SK-N-SH (cell line): Measurements from ENCODE around the gene MYOG. TPM values are rescaled to one million over a fixed set of nuclear protein-coding genes. Genes with fewer than 3 reads are reported as not detected.

Experiments used
- CTCF ChIA-PET: fragments of 300-600, 350-600 bp; formaldehyde crosslinking; extraction: SDS; loops from one replicate; lab custom pipeline; 2021; lab: Yijun Ruan, JAX
- POLR2A ChIA-PET: fragments of 350-600 bp; sonication (Branson Sonifier 250); formaldehyde crosslinking; extraction: SDS; loops from one replicate; lab custom pipeline; 2020; ENCODE audit warnings: antibody characterized with exemption, inconsistent platforms; lab: Yijun Ruan, JAX
- DNase-seq: peaks from one replicate; pipeline ENCODE4 v3.0.0; 2012
- H2AFZ ChIP-seq: fragments of 200-600 bp; sonication (generic); 2 replicates; pipeline ENCODE4 v1.8.1; 2016; ENCODE audit warnings: antibody characterized with exemption, mild to moderate bottlenecking, low read depth
- H3F3A ChIP-seq: fragments of 200-600 bp; sonication (generic); replicated peaks from 2 replicates; pipeline ENCODE3; 2016; ENCODE audit warnings: antibody characterized with exemption, mild to moderate bottlenecking; ENCODE audit not compliant: insufficient read depth
- H3K27ac ChIP-seq, 2 experiments: fragments of 200-500 bp in 1 of 2; fragments of 200-600 bp in 1 of 2; sonication (Bioruptor generic) in 1 of 2; sonication (generic), shearing (Covaris generic) in 1 of 2; 2 replicates each; pipeline versions ENCODE4 v1.5.1 to v1.6.1; 2014 to 2016; ENCODE audit warnings: low read depth in 2 of 2, inconsistent platforms in 1 of 2, low read length in 1 of 2, mild to moderate bottlenecking in 1 of 2, mixed read lengths in 1 of 2
- H3K27me3 ChIP-seq: fragments of 200-600 bp; sonication (generic), shearing (Covaris generic); 2 replicates; pipeline ENCODE4 v1.6.1; 2016; ENCODE audit warnings: mixed run types; ENCODE audit not compliant: insufficient read depth
- H3K36me3 ChIP-seq, 2 experiments: fragments of 200-500 bp in 1 of 2; fragments of 200-600 bp in 1 of 2; sonication (Bioruptor generic) in 1 of 2; sonication (generic) in 1 of 2; replicated peaks in 1 of 2; 2 replicates each; pipeline versions ENCODE3 to v1.5.1; 2014 to 2016; ENCODE audit warnings: low read length in 1 of 2, mild to moderate bottlenecking in 1 of 2; ENCODE audit not compliant: insufficient read depth in 2 of 2, control insufficient read depth in 1 of 2
- H3K4me1 ChIP-seq, 2 experiments: fragments of 200-500 bp in 1 of 2; fragments of 200-600 bp in 1 of 2; sonication (Bioruptor generic) in 1 of 2; sonication (generic), shearing (Covaris generic) in 1 of 2; 2 replicates each; pipeline versions ENCODE4 v1.5.1 to v1.6.1; 2014 to 2016; ENCODE audit warnings: low read depth in 1 of 2, low read length in 1 of 2, mixed run types in 1 of 2; ENCODE audit not compliant: insufficient read depth in 2 of 2, control insufficient read depth in 1 of 2
- H3K4me2 ChIP-seq: fragments of 200-600 bp; sonication (generic), shearing (Covaris generic); 2 replicates; pipeline ENCODE4 v1.6.1; 2017; ENCODE audit warnings: mixed run types
- H3K4me3 ChIP-seq, 2 experiments: fragments of 200-500 bp in 1 of 2; fragments of 200-600 bp in 1 of 2; sonication (Bioruptor generic) in 1 of 2; sonication (generic), shearing (Covaris generic) in 1 of 2; 2 replicates each; pipeline versions ENCODE4 v1.5.1 to v1.8.1; 2014 to 2016; ENCODE audit warnings: low read depth in 2 of 2, inconsistent platforms in 1 of 2, low read length in 1 of 2, mild to moderate bottlenecking in 1 of 2, mixed read lengths in 1 of 2, moderate library complexity in 1 of 2
- H3K79me2 ChIP-seq: fragments of 200-600 bp; sonication (generic); 2 replicates; pipeline ENCODE4 v1.8.1; 2017; ENCODE audit warnings: mild to moderate bottlenecking; ENCODE audit not compliant: insufficient read depth
- H3K9ac ChIP-seq: fragments of 200-600 bp; sonication (generic); 2 replicates; pipeline ENCODE4 v1.6.1; 2017; ENCODE audit warnings: mixed run types
- H3K9me2 ChIP-seq: fragments of 200-600 bp; sonication (generic); 2 replicates; pipeline ENCODE4 v1.6.1; 2017; ENCODE audit warnings: mixed run types
- H3K9me3 ChIP-seq: fragments of 200-600 bp; sonication (generic); 2 replicates; pipeline ENCODE4 v1.6.1; 2017; ENCODE audit warnings: mixed run types, mild to moderate bottlenecking, moderate library complexity
- H4K20me1 ChIP-seq: fragments of 200-600 bp; sonication (generic); 2 replicates; pipeline ENCODE4 v1.6.1; 2017; ENCODE audit warnings: mild to moderate bottlenecking, mixed run types; ENCODE audit not compliant: insufficient read depth
- CHD2 ChIP-seq: fragments of 150-350 bp; IDR thresholded peaks from 2 replicates; pipeline ENCODE4 v1.6.1; 2018; ENCODE audit warnings: low read length; ENCODE audit not compliant: partially characterized antibody
- EP300 ChIP-seq, 2 experiments: IDR thresholded peaks; 2 replicates each; pipeline versions ENCODE4 v1.4.0 to v1.6.1; 2012; ENCODE audit warnings: borderline replicate concordance in 1 of 2, low read depth in 1 of 2, low read length in 1 of 2
- FOXJ3 ChIP-seq: sonication (generic); formaldehyde crosslinking; IDR thresholded peaks from 2 replicates; pipeline ENCODE4 v1.5.1; 2020; ENCODE audit warnings: mild to moderate bottlenecking, missing genetic modification reagents
- FOXM1 ChIP-seq: IDR thresholded peaks from 2 replicates; pipeline ENCODE4 v1.4.0; 2012; ENCODE audit warnings: low read depth, mild to moderate bottlenecking
- MEF2A ChIP-seq: IDR thresholded peaks from 2 replicates; pipeline ENCODE4 v1.4.0; 2012; ENCODE audit warnings: low read depth, borderline replicate concordance
- MXI1 ChIP-seq: IDR thresholded peaks from 2 replicates; pipeline ENCODE4 v1.6.1; 2012; ENCODE audit warnings: mild to moderate bottlenecking, low read depth, low read length, improper control_type of control experiment
- NFIC ChIP-seq: IDR thresholded peaks from 2 replicates; pipeline ENCODE4 v1.4.0; 2012; ENCODE audit warnings: borderline replicate concordance
- POLR2AphosphoS5 ChIP-seq: IDR thresholded peaks from 2 replicates; pipeline ENCODE4 v1.6.1; 2012; ENCODE audit warnings: low read depth, low read length
- RCOR1 ChIP-seq: fragments of 150-350 bp; IDR thresholded peaks from 2 replicates; pipeline ENCODE4 v1.6.1; 2017; ENCODE audit warnings: antibody characterized with exemption, low read length
- REST ChIP-seq: IDR thresholded peaks from 2 replicates; pipeline ENCODE4 v1.6.1; 2012; ENCODE audit warnings: mild to moderate bottlenecking, low read depth, low read length, moderate library complexity
- TEAD4 ChIP-seq: IDR thresholded peaks from 2 replicates; pipeline ENCODE4 v1.4.0; 2012; ENCODE audit warnings: mild to moderate bottlenecking, borderline replicate concordance; ENCODE audit not compliant: insufficient read depth
- USF1 ChIP-seq: IDR thresholded peaks from 2 replicates; pipeline ENCODE4 v1.4.0; 2012; ENCODE audit warnings: low read depth, borderline replicate concordance
- YY1 ChIP-seq: IDR thresholded peaks from 2 replicates; pipeline ENCODE4 v1.4.0; 2012; ENCODE audit warnings: low read depth, mild to moderate bottlenecking
- ZBTB33 ChIP-seq: IDR thresholded peaks from 2 replicates; pipeline ENCODE4 v1.4.0; 2012; ENCODE audit warnings: low read depth, borderline replicate concordance
- WGBS: methylation state at CpG from one replicate; pipeline ENCODE4 v1.1.6; 2017; ENCODE audit warnings: low lambda C conversion rate; 5-methylcytosine and 5-hydroxymethylcytosine counted together
- polyA plus RNA-seq, 3 experiments: library from polyadenylated mRNA; depleted of rRNA; stranded (reverse); fragments of >200 nt; gene quantifications; 2 replicates each; pipeline ENCODE4 v1.2.3, GENCODE V29; 2012
- TF ChIP-seq, protein P1 (sequence below): fragments of 150-350 bp; IDR thresholded peaks from 2 replicates; pipeline ENCODE4 v1.6.1; 2017; ENCODE audit warnings: antibody characterized with exemption, low read length, low read depth, borderline replicate concordance
- TF ChIP-seq, protein P2 (sequence below): fragments of 150-350 bp; IDR thresholded peaks from 2 replicates; pipeline ENCODE4 v1.6.1; 2016; ENCODE audit warnings: mild to moderate bottlenecking, low read depth, low read length

MYOG gene
- polyA plus RNA-seq, 1 of the 3 experiments (the other 2 are of a cell fraction) = not detected

GRCh38 chr1:203077956-203078355 lies 7.9 kb downstream of the MYOG start:
- POLR2A ChIA-PET = no interaction called here
- Histone ChIP-seq H3K4me1 (no peaks in the 10 kb centered on the region), H2AFZ (no peak overlapping the region), H3K27ac (no peak overlapping the region), H3K9me2 (no peaks in the 10 kb centered on the region), H3K36me3 (no peaks in the 10 kb centered on the region), H4K20me1 (no peaks in the 10 kb centered on the region), H3K79me2 (no peaks in the 10 kb centered on the region), H3K9ac (no peak overlapping the region), H3K27me3 (no peaks in the 10 kb centered on the region), H3K4me2 (no peak overlapping the region), H3K9me3 (no peaks in the 10 kb centered on the region), H3F3A (no peaks in the 10 kb centered on the region), H3K4me3 (no peak overlapping the region)
- WGBS = 72% methylated on average over 2 of the region's 2 CpGs
- DNase-seq = no peak
- TF ChIP-seq MEF2A = no peak
- no peak for TF ChIP-seq FOXM1
- TF ChIP-seq USF1 = no peak
- TF ChIP-seq ZBTB33 = no peak
- no peak for TF ChIP-seq YY1
- TF ChIP-seq CHD2 = no peak
- no peak for TF ChIP-seq FOXJ3 (CRISPR knock-in tag)
- no peak for TF ChIP-seq EP300 (IDR thresholded peaks at IDR 0.05; ENCODE audit: borderline replicate concordance in 1 of 2, low read depth in 1 of 2, low read length in 1 of 2)
- no peak for TF ChIP-seq NFIC
- CTCF ChIA-PET = interaction anchor here (0.8 to 2.6 kb wide), 4 partner anchors 9 to 138 kb away, joined by 3 to 11 read pairs (median 6); no protein-coding TSS in a partner anchor

- no peaks in the 10 kb centered on the region for H3K36me3 ChIP-seq
- ChIA-PET POLR2A (no interaction called here), CTCF (interaction anchor here (1.5 to 2.6 kb wide), 3 partner anchors 9 to 139 kb away, joined by 3 to 11 read pairs (median 8); no protein-coding TSS in a partner anchor)
- no peak for DNase-seq
- H3K79me2 ChIP-seq = no peaks in the 10 kb centered on the region
- no peaks in the 10 kb centered on the region for H3K9me3 ChIP-seq
- 45% methylated on average over 3 of the region's 3 CpGs for WGBS
- H3F3A ChIP-seq = no peaks in the 10 kb centered on the region
- no peak overlapping the region for H3K4me2 ChIP-seq
- no peaks in the 10 kb centered on the region for H3K4me1 ChIP-seq
- no peaks in the 10 kb centered on the region for H3K9me2 ChIP-seq
- H3K27me3 ChIP-seq = no peaks in the 10 kb centered on the region
- H3K4me3 ChIP-seq = no peak overlapping the region
- no peak overlapping the region for H3K9ac ChIP-seq
- no peak overlapping the region for H2AFZ ChIP-seq
- no peaks in the 10 kb centered on the region for H4K20me1 ChIP-seq
- H3K27ac ChIP-seq = no peak overlapping the region
- TF ChIP-seq, protein P1, sequence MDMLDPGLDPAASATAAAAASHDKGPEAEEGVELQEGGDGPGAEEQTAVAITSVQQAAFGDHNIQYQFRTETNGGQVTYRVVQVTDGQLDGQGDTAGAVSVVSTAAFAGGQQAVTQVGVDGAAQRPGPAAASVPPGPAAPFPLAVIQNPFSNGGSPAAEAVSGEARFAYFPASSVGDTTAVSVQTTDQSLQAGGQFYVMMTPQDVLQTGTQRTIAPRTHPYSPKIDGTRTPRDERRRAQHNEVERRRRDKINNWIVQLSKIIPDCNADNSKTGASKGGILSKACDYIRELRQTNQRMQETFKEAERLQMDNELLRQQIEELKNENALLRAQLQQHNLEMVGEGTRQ = no peak
- TF ChIP-seq FOXM1 = no peak
- TF ChIP-seq, protein P2, sequence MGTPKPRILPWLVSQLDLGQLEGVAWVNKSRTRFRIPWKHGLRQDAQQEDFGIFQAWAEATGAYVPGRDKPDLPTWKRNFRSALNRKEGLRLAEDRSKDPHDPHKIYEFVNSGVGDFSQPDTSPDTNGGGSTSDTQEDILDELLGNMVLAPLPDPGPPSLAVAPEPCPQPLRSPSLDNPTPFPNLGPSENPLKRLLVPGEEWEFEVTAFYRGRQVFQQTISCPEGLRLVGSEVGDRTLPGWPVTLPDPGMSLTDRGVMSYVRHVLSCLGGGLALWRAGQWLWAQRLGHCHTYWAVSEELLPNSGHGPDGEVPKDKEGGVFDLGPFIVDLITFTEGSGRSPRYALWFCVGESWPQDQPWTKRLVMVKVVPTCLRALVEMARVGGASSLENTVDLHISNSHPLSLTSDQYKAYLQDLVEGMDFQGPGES = no peak
- TF ChIP-seq TEAD4 = no peak
- no peak for TF ChIP-seq ZBTB33
- no peak for TF ChIP-seq RCOR1
- TF ChIP-seq REST = no peak
- TF ChIP-seq POLR2AphosphoS5 = no peak
- no peak for TF ChIP-seq MXI1
Observed at GRCh38 chr1:203077367-203077766, 8.4 kb downstream of the MYOG start.
